PC-9 (cell line): ENCODE results near the gene BTN2A1. TPM values are rescaled to one million over a fixed set of nuclear protein-coding genes. Genes with fewer than 3 reads are reported as not detected.

Experiments
- BruUV-seq: library from RNA; stranded (reverse); fragments of 400-500 nt; replicated peaks from 2 replicates; lab custom pipeline; 2021; lab: Mats Ljungman, UMichigan
- CTCF ChIA-PET: fragments of 300-600 bp; sonication (Branson Sonifier 250); formaldehyde crosslinking; loops from one replicate; lab custom pipeline; 2022; ENCODE audit warnings: antibody characterized with exemption; lab: Charles Lee
- POLR2A ChIA-PET: fragments of 300-600 bp; sonication (Branson Sonifier 250); formaldehyde crosslinking; loops from one replicate; lab custom pipeline; 2022; ENCODE audit warnings: antibody characterized with exemption; ENCODE audit not compliant: unreplicated experiment; lab: Charles Lee
- DNase-seq, 2 experiments: peaks; one replicate each; pipeline versions ENCODE4 v3.0.0 to v3.0.0-alpha.2; 2015 to 2022; ENCODE audit warnings: mixed read lengths in 1 of 2
- H2AFZ ChIP-seq: fragments of 200-600 bp; sonication (generic); 2 replicates; pipeline ENCODE4 v1.8.1; 2017; ENCODE audit warnings: antibody characterized with exemption
- H3F3A ChIP-seq: fragments of 200-600 bp; sonication (generic); 2 replicates; pipeline ENCODE4 v1.8.1; 2017; ENCODE audit warnings: antibody characterized with exemption, mild to moderate bottlenecking, low read depth; ENCODE audit not compliant: insufficient read depth
- H3K27ac ChIP-seq: fragments of 200-600 bp; sonication (generic); 2 replicates; pipeline ENCODE4 v1.6.1; 2016; ENCODE audit warnings: mixed run types
- H3K27me3 ChIP-seq: fragments of 200-600 bp; sonication (generic); 2 replicates; pipeline ENCODE4 v1.6.1; 2016; ENCODE audit warnings: low read depth, mixed run types; ENCODE audit not compliant: insufficient read depth
- H3K36me3 ChIP-seq: fragments of 200-600 bp; sonication (generic); 2 replicates; pipeline ENCODE4 v1.6.1; 2016; ENCODE audit warnings: low read depth, mixed run types
- H3K4me1 ChIP-seq: fragments of 200-600 bp; sonication (generic); replicated peaks from 2 replicates; pipeline ENCODE4 v1.6.1; 2016; ENCODE audit warnings: mixed run types; ENCODE audit not compliant: insufficient read depth
- H3K4me2 ChIP-seq: fragments of 200-600 bp; sonication (generic); 2 replicates; pipeline ENCODE4 v1.6.1; 2017; ENCODE audit warnings: mixed run types
- H3K4me3 ChIP-seq: fragments of 200-600 bp; sonication (generic); 2 replicates; pipeline ENCODE4 v1.6.1; 2016; ENCODE audit warnings: mixed run types
- H3K79me2 ChIP-seq: fragments of 200-600 bp; sonication (generic); 2 replicates; pipeline ENCODE4 v1.6.1; 2017; ENCODE audit warnings: low read depth, mixed run types
- H3K9me2 ChIP-seq: fragments of 200-600 bp; sonication (generic); 2 replicates; pipeline ENCODE4 v1.8.1; 2017; ENCODE audit warnings: mild to moderate bottlenecking; ENCODE audit not compliant: insufficient read depth
- H3K9me3 ChIP-seq: fragments of 200-600 bp; sonication (generic); 2 replicates; pipeline ENCODE4 v1.8.1; 2016; ENCODE audit warnings: low read depth; ENCODE audit not compliant: insufficient read depth
- H4K20me1 ChIP-seq: fragments of 200-600 bp; sonication (generic); 2 replicates; pipeline ENCODE4 v1.8.1; 2017; ENCODE audit not compliant: insufficient read depth
- EZH2 ChIP-seq: fragments of 200-600 bp; sonication (generic); IDR thresholded peaks from 2 replicates; pipeline ENCODE4 v1.8.0; 2017; ENCODE audit warnings: antibody characterized with exemption, low read depth
- intact Hi-C: fragments of 100-400 bp; cut with micrococcal nuclease; formaldehyde crosslinking; loops from one replicate; pipeline ENCODE4 v1.10.0; 2022; ENCODE audit not compliant: unreplicated experiment
- total RNA-seq: library from RNA; stranded (reverse); gene quantifications from 2 replicates; pipeline ENCODE4 v1.2.3, GENCODE V29; 2021
- TF ChIP-seq, protein P1 (sequence below): fragments of 200-600 bp; sonication (generic); conservative IDR thresholded peaks from 2 replicates; pipeline ENCODE4 v1.6.1; 2017; ENCODE audit warnings: mixed run types, antibody characterized with exemption, mild to moderate bottlenecking, moderate library complexity

Gene BTN2A1
- total RNA-seq, 1 experiment from 2014 or later = 19.5 TPM

DNA sequence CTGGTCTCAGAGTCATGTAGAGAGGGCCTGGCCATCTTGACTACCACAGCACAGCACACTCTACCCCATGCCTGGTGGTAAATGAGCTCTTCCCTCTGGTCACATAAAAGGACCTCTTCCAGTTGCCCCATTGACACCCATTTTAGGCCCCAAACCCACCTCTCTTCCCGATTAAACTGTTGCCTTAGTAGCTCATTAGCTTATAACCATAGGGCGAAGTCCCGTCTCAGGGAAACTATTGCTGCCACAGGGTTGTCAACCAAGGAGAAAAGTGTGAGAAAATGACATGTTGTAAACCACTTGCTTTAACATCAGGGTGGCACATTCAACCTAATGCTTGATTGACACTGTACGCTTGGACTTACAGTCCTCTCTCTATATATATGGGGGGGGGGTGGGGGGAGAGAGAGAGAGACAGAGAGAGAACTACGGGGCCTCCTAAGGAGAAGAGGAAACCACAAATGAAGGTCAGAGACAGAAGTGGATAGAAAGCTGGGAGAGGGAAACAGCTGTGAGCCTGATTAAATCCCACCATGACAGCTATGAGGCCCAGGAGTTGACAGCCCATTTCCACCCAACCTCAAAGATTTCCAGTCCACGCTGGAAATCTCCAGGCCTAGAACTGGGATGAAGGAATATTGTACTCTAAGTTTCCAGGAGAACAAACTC, 27.5 kb downstream of the BTN2A1 start:
- DNase-seq = no peak
- Histone ChIP-seq H3K9me3 (no peaks in the 10 kb centered on the region), H3K27ac (no peak overlapping the region), H4K20me1 (no peaks in the 10 kb centered on the region), H3K79me2 (no peaks in the 10 kb centered on the region), H3K4me3 (no peak overlapping the region), H3K36me3 (no peaks in the 10 kb centered on the region), H3F3A (no peaks in the 10 kb centered on the region), H3K9me2 (no peaks in the 10 kb centered on the region), H3K4me2 (no peak overlapping the region), H3K27me3 (no peaks in the 10 kb centered on the region), H3K4me1 (no peaks in the 10 kb centered on the region), H2AFZ (no peak overlapping the region)
- intact Hi-C loops = no loop called here
- ChIA-PET POLR2A (interaction anchor here (0.6 kb wide), 1 partner anchor 36 kb away, joined by 3 read pairs; no protein-coding TSS in a partner anchor), CTCF (no interaction called here)
- no TSS peak for BruUV-seq
- TF ChIP-seq, protein P1, sequence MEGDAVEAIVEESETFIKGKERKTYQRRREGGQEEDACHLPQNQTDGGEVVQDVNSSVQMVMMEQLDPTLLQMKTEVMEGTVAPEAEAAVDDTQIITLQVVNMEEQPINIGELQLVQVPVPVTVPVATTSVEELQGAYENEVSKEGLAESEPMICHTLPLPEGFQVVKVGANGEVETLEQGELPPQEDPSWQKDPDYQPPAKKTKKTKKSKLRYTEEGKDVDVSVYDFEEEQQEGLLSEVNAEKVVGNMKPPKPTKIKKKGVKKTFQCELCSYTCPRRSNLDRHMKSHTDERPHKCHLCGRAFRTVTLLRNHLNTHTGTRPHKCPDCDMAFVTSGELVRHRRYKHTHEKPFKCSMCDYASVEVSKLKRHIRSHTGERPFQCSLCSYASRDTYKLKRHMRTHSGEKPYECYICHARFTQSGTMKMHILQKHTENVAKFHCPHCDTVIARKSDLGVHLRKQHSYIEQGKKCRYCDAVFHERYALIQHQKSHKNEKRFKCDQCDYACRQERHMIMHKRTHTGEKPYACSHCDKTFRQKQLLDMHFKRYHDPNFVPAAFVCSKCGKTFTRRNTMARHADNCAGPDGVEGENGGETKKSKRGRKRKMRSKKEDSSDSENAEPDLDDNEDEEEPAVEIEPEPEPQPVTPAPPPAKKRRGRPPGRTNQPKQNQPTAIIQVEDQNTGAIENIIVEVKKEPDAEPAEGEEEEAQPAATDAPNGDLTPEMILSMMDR = no peak
- no peak for TF ChIP-seq EZH2

DNA sequence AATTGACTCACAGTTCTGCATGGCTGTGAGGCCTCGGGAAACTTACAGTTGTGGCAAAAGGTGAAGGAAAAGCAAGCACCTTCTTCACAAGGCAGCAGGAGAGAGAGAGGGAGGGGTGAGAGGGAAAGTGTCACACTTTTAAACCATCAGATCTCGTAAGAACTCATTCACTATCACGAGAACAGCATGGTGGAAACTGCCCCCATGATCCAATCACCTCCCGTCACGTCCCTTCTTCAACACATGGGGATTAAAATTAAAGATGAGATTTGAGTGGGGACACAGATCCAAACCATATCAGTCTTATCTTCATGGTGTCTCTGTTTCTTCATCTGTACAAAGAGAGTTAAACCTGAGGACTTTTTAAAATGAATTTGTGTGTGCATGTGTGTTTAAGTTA, 28.6 kb downstream of the BTN2A1 start:
- no peak overlapping the region; the same call in 1 of the 2 replicates for H2AFZ ChIP-seq

DNA sequence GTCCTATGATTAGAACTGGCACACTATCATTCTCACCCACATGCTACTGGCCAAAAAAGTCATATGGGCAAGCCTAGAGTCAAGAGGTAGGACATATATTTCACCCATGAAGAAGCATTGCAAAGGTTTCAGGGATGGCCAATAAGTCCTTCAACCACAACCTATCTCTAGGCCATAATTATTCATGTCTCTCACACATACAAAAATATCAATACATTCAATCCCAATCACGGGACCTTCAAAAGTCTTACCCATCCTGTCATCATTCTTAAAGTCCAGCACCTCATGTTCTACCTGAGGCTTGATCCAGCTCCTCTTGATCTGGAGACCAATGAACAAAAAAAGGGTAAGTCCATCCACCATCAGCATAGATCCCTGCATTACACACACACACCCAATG, 29.7 kb downstream of the BTN2A1 start:
- BruUV-seq = no TSS peak
- POLR2A ChIA-PET = no interaction called here

More for the DNA sequence above, 28.6 kb downstream of the BTN2A1 start:
- ChIA-PET POLR2A (no interaction called here), CTCF (no interaction called here)
- no peaks in the 10 kb centered on the region for H3K36me3 ChIP-seq
- no peaks in the 10 kb centered on the region for H4K20me1 ChIP-seq
- H3K79me2 ChIP-seq = no peaks in the 10 kb centered on the region
- no peaks in the 10 kb centered on the region for H3K9me3 ChIP-seq
- H3K27ac ChIP-seq = no peak overlapping the region
- no peak for TF ChIP-seq EZH2
- TF ChIP-seq, protein P1 = no peak
- H3K9me2 ChIP-seq = no peaks in the 10 kb centered on the region
- no peak overlapping the region for H3K4me2 ChIP-seq
- intact Hi-C loops = no loop called here
- H3F3A ChIP-seq = no peaks in the 10 kb centered on the region
- H3K27me3 ChIP-seq = no peaks in the 10 kb centered on the region
- DNase-seq = no peak
- H3K4me3 ChIP-seq = no peak overlapping the region
- no TSS peak for BruUV-seq
- no peaks in the 10 kb centered on the region for H3K4me1 ChIP-seq

More for the DNA sequence above, 29.7 kb downstream of the BTN2A1 start:
- TF ChIP-seq, protein P1 = no peak
- TF ChIP-seq EZH2 = no peak
- H3K4me1 ChIP-seq = no peaks in the 10 kb centered on the region
- H3K36me3 ChIP-seq = no peaks in the 10 kb centered on the region
- no peak overlapping the region for H2AFZ ChIP-seq
- CTCF ChIA-PET = no interaction called here
- no peak for DNase-seq
- intact Hi-C loops = no loop called here
- no peaks in the 10 kb centered on the region for H3K9me3 ChIP-seq
- H3K9me2 ChIP-seq = no peaks in the 10 kb centered on the region
- no peak overlapping the region for H3K4me3 ChIP-seq
- no peaks in the 10 kb centered on the region for H3F3A ChIP-seq
- no peak overlapping the region for H3K4me2 ChIP-seq
- H3K27me3 ChIP-seq = no peaks in the 10 kb centered on the region
- H4K20me1 ChIP-seq = no peaks in the 10 kb centered on the region
- no peak overlapping the region for H3K27ac ChIP-seq
- no peaks in the 10 kb centered on the region for H3K79me2 ChIP-seq
